HCT116 (cell line): Measurements from ENCODE around the gene ELP5.

ENCODE experiments used
- CEBPB ChIP-seq: IDR thresholded peaks from 2 replicates; pipeline ENCODE4 v1.6.1; 2012; ENCODE audit warnings: low read depth
- EZH2 ChIP-seq: fragments of 200-600 bp; sonication (generic); IDR thresholded peaks from 2 replicates; pipeline ENCODE4 v1.6.1; 2017; ENCODE audit warnings: antibody characterized with exemption, mixed run types
- EZH2phosphoT487 ChIP-seq: fragments of 200-600 bp; IDR thresholded peaks from 2 replicates; pipeline ENCODE4 v1.6.1; 2018; ENCODE audit warnings: antibody characterized with exemption, borderline replicate concordance
- POLR2A ChIP-seq: IDR thresholded peaks from 2 replicates; pipeline ENCODE4 v1.7.0; 2011; ENCODE audit warnings: borderline replicate concordance; ENCODE audit not compliant: insufficient read depth, insufficient read length; ENCODE audit errors: extremely low read depth
- POLR2AphosphoS5 ChIP-seq: IDR thresholded peaks from 2 replicates; pipeline ENCODE4 v1.6.1; 2011; ENCODE audit warnings: mild to moderate bottlenecking, low read depth, low read length, moderate library complexity
- SP1 ChIP-seq: IDR thresholded peaks from 2 replicates; pipeline ENCODE4 v1.6.1; 2012; ENCODE audit warnings: low read depth
- TCF7L2 ChIP-seq: IDR thresholded peaks from 2 replicates; pipeline ENCODE4 v1.7.0; 2011; ENCODE audit warnings: borderline replicate concordance, inconsistent platforms; ENCODE audit not compliant: insufficient read depth, insufficient read length; ENCODE audit errors: extremely low read depth
- YY1 ChIP-seq: IDR thresholded peaks from 2 replicates; pipeline ENCODE4 v1.6.1; 2011; ENCODE audit warnings: low read length, low read depth, moderate library complexity, mild to moderate bottlenecking; ENCODE audit not compliant: insufficient replicate concordance; ENCODE audit errors: extremely low read depth
- TF ChIP-seq, protein P1 (sequence below): IDR thresholded peaks from 2 replicates; pipeline ENCODE4 v1.6.1; 2012; ENCODE audit warnings: low read depth
- TF ChIP-seq, protein P2 (sequence below), 3 experiments: fragments of 200-600 bp in 1 of 3; sonication (generic) in 1 of 3; IDR thresholded peaks in 2 of 3; conservative IDR thresholded peaks in 1 of 3; 2 replicates each; pipeline ENCODE4 v1.5.1; 2012 to 2017; ENCODE audit warnings: low read depth in 2 of 3, low read length in 2 of 3, antibody characterized with exemption in 1 of 3, borderline replicate concordance in 1 of 3, control low read depth in 1 of 3, mild to moderate bottlenecking in 1 of 3, mixed read lengths in 1 of 3, mixed run types in 1 of 3, moderate library complexity in 1 of 3; ENCODE audit not compliant: insufficient read depth in 1 of 3
- TF ChIP-seq, protein P3 (sequence below): IDR thresholded peaks from 2 replicates; pipeline ENCODE4 v1.6.1; 2012

DNA sequence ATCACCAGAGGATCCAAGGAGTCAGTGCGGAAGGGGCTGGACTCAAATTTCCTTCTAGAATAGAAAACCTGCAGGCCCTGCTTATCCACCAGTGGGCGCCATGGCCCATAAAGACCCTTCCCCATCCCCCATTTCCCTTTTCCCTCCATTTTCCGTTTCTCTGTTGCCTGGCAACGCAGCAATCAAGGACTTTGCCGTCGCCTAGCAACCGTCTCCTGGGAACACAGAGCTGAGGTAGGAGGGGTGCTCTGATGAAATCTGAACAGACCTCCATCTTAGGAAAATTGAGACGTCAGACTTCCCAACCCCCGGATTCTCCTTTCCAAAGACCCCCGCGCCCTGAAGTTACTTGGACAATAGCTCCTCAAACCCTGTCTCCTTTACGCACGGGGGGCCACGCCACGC, 38.1 kb upstream of the ELP5 start:
- TF ChIP-seq POLR2AphosphoS5 (no peak), YY1 (no peak), POLR2A (no peak), SP1 (no peak), EZH2 (no peak), CEBPB (no peak), EZH2phosphoT487 (no peak), TCF7L2 (no peak)
- TF ChIP-seq, protein P1, sequence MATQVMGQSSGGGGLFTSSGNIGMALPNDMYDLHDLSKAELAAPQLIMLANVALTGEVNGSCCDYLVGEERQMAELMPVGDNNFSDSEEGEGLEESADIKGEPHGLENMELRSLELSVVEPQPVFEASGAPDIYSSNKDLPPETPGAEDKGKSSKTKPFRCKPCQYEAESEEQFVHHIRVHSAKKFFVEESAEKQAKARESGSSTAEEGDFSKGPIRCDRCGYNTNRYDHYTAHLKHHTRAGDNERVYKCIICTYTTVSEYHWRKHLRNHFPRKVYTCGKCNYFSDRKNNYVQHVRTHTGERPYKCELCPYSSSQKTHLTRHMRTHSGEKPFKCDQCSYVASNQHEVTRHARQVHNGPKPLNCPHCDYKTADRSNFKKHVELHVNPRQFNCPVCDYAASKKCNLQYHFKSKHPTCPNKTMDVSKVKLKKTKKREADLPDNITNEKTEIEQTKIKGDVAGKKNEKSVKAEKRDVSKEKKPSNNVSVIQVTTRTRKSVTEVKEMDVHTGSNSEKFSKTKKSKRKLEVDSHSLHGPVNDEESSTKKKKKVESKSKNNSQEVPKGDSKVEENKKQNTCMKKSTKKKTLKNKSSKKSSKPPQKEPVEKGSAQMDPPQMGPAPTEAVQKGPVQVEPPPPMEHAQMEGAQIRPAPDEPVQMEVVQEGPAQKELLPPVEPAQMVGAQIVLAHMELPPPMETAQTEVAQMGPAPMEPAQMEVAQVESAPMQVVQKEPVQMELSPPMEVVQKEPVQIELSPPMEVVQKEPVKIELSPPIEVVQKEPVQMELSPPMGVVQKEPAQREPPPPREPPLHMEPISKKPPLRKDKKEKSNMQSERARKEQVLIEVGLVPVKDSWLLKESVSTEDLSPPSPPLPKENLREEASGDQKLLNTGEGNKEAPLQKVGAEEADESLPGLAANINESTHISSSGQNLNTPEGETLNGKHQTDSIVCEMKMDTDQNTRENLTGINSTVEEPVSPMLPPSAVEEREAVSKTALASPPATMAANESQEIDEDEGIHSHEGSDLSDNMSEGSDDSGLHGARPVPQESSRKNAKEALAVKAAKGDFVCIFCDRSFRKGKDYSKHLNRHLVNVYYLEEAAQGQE, result no peak
- TF ChIP-seq, protein P2, sequence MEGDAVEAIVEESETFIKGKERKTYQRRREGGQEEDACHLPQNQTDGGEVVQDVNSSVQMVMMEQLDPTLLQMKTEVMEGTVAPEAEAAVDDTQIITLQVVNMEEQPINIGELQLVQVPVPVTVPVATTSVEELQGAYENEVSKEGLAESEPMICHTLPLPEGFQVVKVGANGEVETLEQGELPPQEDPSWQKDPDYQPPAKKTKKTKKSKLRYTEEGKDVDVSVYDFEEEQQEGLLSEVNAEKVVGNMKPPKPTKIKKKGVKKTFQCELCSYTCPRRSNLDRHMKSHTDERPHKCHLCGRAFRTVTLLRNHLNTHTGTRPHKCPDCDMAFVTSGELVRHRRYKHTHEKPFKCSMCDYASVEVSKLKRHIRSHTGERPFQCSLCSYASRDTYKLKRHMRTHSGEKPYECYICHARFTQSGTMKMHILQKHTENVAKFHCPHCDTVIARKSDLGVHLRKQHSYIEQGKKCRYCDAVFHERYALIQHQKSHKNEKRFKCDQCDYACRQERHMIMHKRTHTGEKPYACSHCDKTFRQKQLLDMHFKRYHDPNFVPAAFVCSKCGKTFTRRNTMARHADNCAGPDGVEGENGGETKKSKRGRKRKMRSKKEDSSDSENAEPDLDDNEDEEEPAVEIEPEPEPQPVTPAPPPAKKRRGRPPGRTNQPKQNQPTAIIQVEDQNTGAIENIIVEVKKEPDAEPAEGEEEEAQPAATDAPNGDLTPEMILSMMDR (IDR thresholded peaks at IDR 0.05 in 2 of 3, conservative IDR thresholded peaks at IDR 0.05 in 1 of 3; ENCODE audit: borderline replicate concordance in 1 of 3, insufficient read depth in 1 of 3, low read depth in 2 of 3, low read length in 2 of 3), result peak in 2 of 3 experiments; percentile 48 to 54; a peak in 4 of 6 replicates
- TF ChIP-seq, protein P3, sequence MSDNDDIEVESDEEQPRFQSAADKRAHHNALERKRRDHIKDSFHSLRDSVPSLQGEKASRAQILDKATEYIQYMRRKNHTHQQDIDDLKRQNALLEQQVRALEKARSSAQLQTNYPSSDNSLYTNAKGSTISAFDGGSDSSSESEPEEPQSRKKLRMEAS, result no peak
